Mesenchymal stem cell (in vitro differentiated cells and primary cell): ENCODE results near the gene NPPC.

Experiments
- DNase-seq: peaks from one replicate; pipeline ENCODE4 v3.0.0-alpha.2; 2013
- H2AFZ ChIP-seq: one replicate; pipeline ENCODE4 v1.6.1; 2013; ENCODE audit warnings: low read depth, mild to moderate bottlenecking, control low read depth, inconsistent platforms, low read length, moderate library complexity
- H2AK5ac ChIP-seq: 2 replicates; pipeline ENCODE4 v1.6.1; 2013; ENCODE audit warnings: low read length, moderate library complexity, mild to moderate bottlenecking, inconsistent platforms; ENCODE audit not compliant: severe bottlenecking
- H2BK120ac ChIP-seq: one replicate; pipeline ENCODE4 v1.6.1; 2013; ENCODE audit warnings: low read depth, mild to moderate bottlenecking, inconsistent platforms, low read length, moderate library complexity
- H2BK12ac ChIP-seq, 2 experiments: one replicate each; pipeline ENCODE4 v1.6.1; 2013; ENCODE audit warnings: inconsistent platforms in 2 of 2, low read length in 2 of 2, mild to moderate bottlenecking in 2 of 2, moderate library complexity in 2 of 2, control low read depth in 1 of 2
- H2BK15ac ChIP-seq: one replicate; pipeline ENCODE4 v1.6.1; 2013; ENCODE audit warnings: mild to moderate bottlenecking, low read depth, inconsistent platforms; ENCODE audit not compliant: poor library complexity, severe bottlenecking
- H2BK5ac ChIP-seq: 2 replicates; pipeline ENCODE4 v1.6.1; 2013; ENCODE audit warnings: low read depth, mild to moderate bottlenecking, low read length, control low read depth, inconsistent platforms; ENCODE audit not compliant: poor library complexity, severe bottlenecking
- H3K14ac ChIP-seq, 2 experiments: one replicate each; pipeline ENCODE4 v1.6.1; 2013; ENCODE audit warnings: inconsistent platforms in 2 of 2, low read length in 2 of 2, control low read depth in 1 of 2, mild to moderate bottlenecking in 1 of 2, moderate library complexity in 1 of 2
- H3K18ac ChIP-seq, 2 experiments: one replicate each; pipeline ENCODE4 v1.6.1; 2013; ENCODE audit warnings: inconsistent platforms in 2 of 2, low read length in 2 of 2, control low read depth in 1 of 2, low read depth in 1 of 2, mild to moderate bottlenecking in 1 of 2
- H3K23ac ChIP-seq, 2 experiments: one replicate each; pipeline ENCODE4 v1.6.1; 2013; ENCODE audit warnings: inconsistent platforms in 2 of 2, low read length in 2 of 2, mild to moderate bottlenecking in 2 of 2, moderate library complexity in 2 of 2, control low read depth in 1 of 2
- H3K27ac ChIP-seq: 2 replicates; pipeline ENCODE4 v1.5.1; 2013; ENCODE audit warnings: mild to moderate bottlenecking, moderate library complexity, low read length, control low read depth, inconsistent platforms; ENCODE audit not compliant: poor library complexity, severe bottlenecking
- H3K27me3 ChIP-seq, 2 experiments: 2 replicates each; pipeline versions ENCODE4 v1.6.1 to v1.7.0; 2013; ENCODE audit warnings: low read length in 2 of 2, mild to moderate bottlenecking in 2 of 2, moderate library complexity in 2 of 2, control low read depth in 1 of 2, inconsistent platforms in 1 of 2; ENCODE audit not compliant: control insufficient read depth in 1 of 2, insufficient read depth in 1 of 2
- H3K36me3 ChIP-seq, 2 experiments: 2 replicates each; pipeline versions ENCODE4 v1.6.1 to v1.7.0; 2013; ENCODE audit warnings: low read length in 2 of 2, control low read depth in 1 of 2, inconsistent platforms in 1 of 2, low read depth in 1 of 2, mild to moderate bottlenecking in 1 of 2; ENCODE audit not compliant: insufficient read depth in 2 of 2, control insufficient read depth in 1 of 2
- H3K4ac ChIP-seq, 2 experiments: one replicate each; pipeline ENCODE4 v1.6.1; 2013; ENCODE audit warnings: inconsistent platforms in 2 of 2, low read length in 2 of 2, mild to moderate bottlenecking in 2 of 2, moderate library complexity in 2 of 2, control low read depth in 1 of 2, low read depth in 1 of 2
- H3K4me1 ChIP-seq: 2 replicates; pipeline ENCODE4 v1.6.1; 2013; ENCODE audit warnings: low read depth, low read length, control low read depth; ENCODE audit not compliant: control insufficient read depth, insufficient read depth
- H3K4me2 ChIP-seq: 2 replicates; pipeline ENCODE4 v1.6.1; 2013; ENCODE audit warnings: low read length, mild to moderate bottlenecking, inconsistent platforms; ENCODE audit not compliant: poor library complexity, severe bottlenecking
- H3K4me3 ChIP-seq, 2 experiments: 2 replicates each; pipeline versions ENCODE4 v1.5.1 to v1.7.0; 2013; ENCODE audit warnings: low read length in 2 of 2, mild to moderate bottlenecking in 2 of 2, control low read depth in 1 of 2, low read depth in 1 of 2; ENCODE audit not compliant: insufficient read depth in 1 of 2
- H3K79me1 ChIP-seq: replicated peaks from 2 replicates; pipeline ENCODE4 v1.6.1; 2013; ENCODE audit warnings: mild to moderate bottlenecking, control low read depth, low read length, inconsistent platforms; ENCODE audit not compliant: poor library complexity, severe bottlenecking
- H3K9ac ChIP-seq: 2 replicates; pipeline ENCODE4 v1.7.0; 2013; ENCODE audit warnings: mild to moderate bottlenecking, low read length, moderate library complexity
- H3K9me3 ChIP-seq: 2 replicates; pipeline ENCODE4 v1.7.0; 2013; ENCODE audit warnings: mild to moderate bottlenecking, low read length; ENCODE audit not compliant: control insufficient read depth
- H4K8ac ChIP-seq: one replicate; pipeline ENCODE4 v1.6.1; 2013; ENCODE audit warnings: inconsistent platforms, mild to moderate bottlenecking, low read length, moderate library complexity
- H4K91ac ChIP-seq: one replicate; pipeline ENCODE4 v1.6.1; 2013; ENCODE audit warnings: mild to moderate bottlenecking, low read length, inconsistent platforms
- WGBS: methylation state at CpG from one replicate; pipeline ENCODE4 v1.1.7; 2013; ENCODE audit warnings: mixed read lengths; 5-methylcytosine and 5-hydroxymethylcytosine counted together

NPPC gene

GRCh38 chr2:231904161-231904611, 22.0 kb downstream of the NPPC start:
- Histone ChIP-seq H2BK12ac (no peak overlapping the region), H3K23ac (no peak overlapping the region), H2BK15ac (no peak overlapping the region), H3K27ac (no peak overlapping the region), H2BK5ac (no peak overlapping the region), H3K18ac (no peak overlapping the region), H3K9ac (no peak overlapping the region), H2AK5ac (no peak overlapping the region), H3K4me2 (no peak overlapping the region), H3K79me1 (no peaks in the 10 kb centered on the region), H2AFZ (no peak overlapping the region), H4K91ac (no peak overlapping the region), H3K4me1 (peaks cover 6% of the 10 kb centered on the region), H3K36me3 (no peaks in the 10 kb centered on the region), H3K9me3 (no peaks in the 10 kb centered on the region), H4K8ac (no peak overlapping the region), H3K4ac (no peak overlapping the region), H2BK120ac (no peak overlapping the region), H3K4me3 (no peak overlapping the region), H3K14ac (no peak overlapping the region), H3K27me3 (peaks cover 16 to 40% of the 10 kb centered on the region in 2 experiments)
- WGBS, result 76% methylated on average over 12 of the region's 12 CpGs
- DNase-seq, result no peak

GRCh38 chr2:231902598-231902997, 23.6 kb downstream of the NPPC start:
- H2BK15ac ChIP-seq, result no peak overlapping the region
- H3K36me3 ChIP-seq, result no peaks in the 10 kb centered on the region
- peaks cover 16 to 37% of the 10 kb centered on the region in 2 experiments for H3K27me3 ChIP-seq
- H2BK5ac ChIP-seq, result no peak overlapping the region
- no peaks in the 10 kb centered on the region for H3K9me3 ChIP-seq
- DNase-seq, result no peak
- H3K4me1 ChIP-seq, result peaks cover 6% of the 10 kb centered on the region
- H3K4me2 ChIP-seq, result no peak overlapping the region
- H2AK5ac ChIP-seq, result no peak overlapping the region
- no peak overlapping the region for H3K14ac ChIP-seq
- H4K8ac ChIP-seq, result no peak overlapping the region
- no peak overlapping the region for H2AFZ ChIP-seq
- no peak overlapping the region for H3K9ac ChIP-seq
- H3K27ac ChIP-seq, result no peak overlapping the region
- H3K4ac ChIP-seq, result no peak overlapping the region
- H4K91ac ChIP-seq, result no peak overlapping the region
- no peak overlapping the region for H3K23ac ChIP-seq
- H2BK12ac ChIP-seq, result no peak overlapping the region
- no peak overlapping the region for H3K4me3 ChIP-seq
- no peak overlapping the region for H2BK120ac ChIP-seq
- H3K18ac ChIP-seq, result no peak overlapping the region
- WGBS, result 74% methylated on average over 5 of the region's 5 CpGs
- H3K79me1 ChIP-seq, result no peaks in the 10 kb centered on the region

- H4K91ac ChIP-seq, result no peak overlapping the region
- H2AFZ ChIP-seq, result no peak overlapping the region
- H3K9ac ChIP-seq, result no peak overlapping the region
- H3K4me1 ChIP-seq, result peaks cover 6% of the 10 kb centered on the region
- no peak overlapping the region for H2BK12ac ChIP-seq
- H2AK5ac ChIP-seq, result no peak overlapping the region
- no peak overlapping the region for H3K14ac ChIP-seq
- no peak overlapping the region for H3K4me3 ChIP-seq
- H2BK120ac ChIP-seq, result no peak overlapping the region
- H2BK15ac ChIP-seq, result no peak overlapping the region
- no peaks in the 10 kb centered on the region for H3K36me3 ChIP-seq
- H3K23ac ChIP-seq, result no peak overlapping the region
- H3K27ac ChIP-seq, result no peak overlapping the region
- no peak overlapping the region for H4K8ac ChIP-seq
- no peaks in the 10 kb centered on the region for H3K79me1 ChIP-seq
- H3K27me3 ChIP-seq, result peaks cover 16 to 44% of the 10 kb centered on the region in 2 experiments
- H3K18ac ChIP-seq, result no peak overlapping the region
- no peak overlapping the region for H3K4me2 ChIP-seq
- 72% methylated on average over 5 of the region's 5 CpGs for WGBS
- H3K4ac ChIP-seq, result no peak overlapping the region
- H2BK5ac ChIP-seq, result no peak overlapping the region
- no peak for DNase-seq
- no peaks in the 10 kb centered on the region for H3K9me3 ChIP-seq
These were observed 25.2 kb downstream of the NPPC start for GRCh38 chr2:231900972-231901371.

- Histone ChIP-seq H3K9me3 (no peaks in the 10 kb centered on the region), H2BK12ac (no peak overlapping the region), H3K18ac (no peak overlapping the region), H3K9ac (no peak overlapping the region), H3K79me1 (no peaks in the 10 kb centered on the region), H3K23ac (no peak overlapping the region), H3K27me3 (peaks cover 19 to 48% of the 10 kb centered on the region in 2 experiments), H3K27ac (no peak overlapping the region), H3K14ac (no peak overlapping the region), H3K4me1 (peaks cover 6% of the 10 kb centered on the region), H3K4ac (no peak overlapping the region), H2BK5ac (no peak overlapping the region), H3K4me3 (no peak overlapping the region), H3K4me2 (no peak overlapping the region), H2AFZ (no peak overlapping the region), H2AK5ac (no peak overlapping the region), H4K8ac (no peak overlapping the region), H3K36me3 (no peaks in the 10 kb centered on the region), H2BK120ac (no peak overlapping the region), H4K91ac (no peak overlapping the region), H2BK15ac (no peak overlapping the region)
- peak; percentile 71 for DNase-seq
- WGBS, result 3% methylated on average over 21 of the region's 22 CpGs
These were observed 25.7 kb downstream of the NPPC start for GRCh38 chr2:231900486-231900942.
